B cell (primary cell): Measurements from ENCODE around the gene C1orf105. TPM values are rescaled to one million over a fixed set of nuclear protein-coding genes. Genes with fewer than 3 reads are reported as not detected.

ENCODE experiments used
- ATAC-seq: fragments of 200-7000 bp; cut with Tn5 transposase; one replicate; pipeline ENCODE4 v1.10.0; 2021; ENCODE audit warnings: low read depth, mild to moderate bottlenecking, moderate number of reproducible peaks, moderate library complexity
- CTCF ChIA-PET: fragments of 350-600 bp; sonication (Branson Sonifier 250); formaldehyde crosslinking; loops from one replicate; lab custom pipeline; 2021; ENCODE audit warnings: antibody characterized with exemption, inconsistent platforms; lab: Charles Lee
- POLR2A ChIA-PET: fragments of 350-600 bp; sonication (Branson Sonifier 250); formaldehyde crosslinking; loops from one replicate; lab custom pipeline; 2021; ENCODE audit warnings: antibody characterized with exemption; lab: Charles Lee
- DNase-seq: peaks from one replicate; pipeline ENCODE4 v3.0.0; 2013
- H2AFZ ChIP-seq: 2 replicates; pipeline ENCODE4 v1.6.1; 2012; ENCODE audit warnings: mild to moderate bottlenecking, low read depth, low read length; ENCODE audit not compliant: insufficient read depth, poor library complexity, severe bottlenecking
- H3K27ac ChIP-seq, 2 donors: 1 replicate in 1 of 2; 2 replicates in 1 of 2; pipeline ENCODE4 v1.5.1; 2012 to 2013; ENCODE audit warnings: low read length in 2 of 2, mild to moderate bottlenecking in 2 of 2, moderate library complexity in 1 of 2
- H3K27me3 ChIP-seq, 4 experiments: fragments of 200-600 bp in 1 of 4; sonication (generic) in 1 of 4; replicated peaks in 1 of 4; 1 replicate in 2 of 4; 2 replicates in 2 of 4; pipeline versions ENCODE4 v1.6.1 to v1.7.0; 2013 to 2016; ENCODE audit warnings: low read length in 3 of 4, mild to moderate bottlenecking in 2 of 4, mixed read lengths in 1 of 4, moderate library complexity in 1 of 4; ENCODE audit not compliant: insufficient read depth in 4 of 4, control insufficient read depth in 3 of 4; ENCODE audit errors: control extremely low read depth in 1 of 4
- H3K36me3 ChIP-seq, 2 experiments: replicated peaks in 1 of 2; 1 replicate in 1 of 2; 2 replicates in 1 of 2; pipeline versions ENCODE4 v1.6.1 to v1.7.1; 2013; ENCODE audit warnings: low read length in 1 of 2; ENCODE audit not compliant: insufficient read depth in 2 of 2, control insufficient read depth in 1 of 2; ENCODE audit errors: control extremely low read depth in 1 of 2, extremely low read depth in 1 of 2
- H3K4me1 ChIP-seq, 2 donors: fragments of 200-600 bp in 1 of 2; sonication (generic) in 1 of 2; 1 replicate in 1 of 2; 2 replicates in 1 of 2; pipeline versions ENCODE4 v1.5.1 to v1.6.1; 2013 to 2017; ENCODE audit warnings: low read length in 2 of 2; ENCODE audit not compliant: control insufficient read depth in 2 of 2, insufficient read depth in 2 of 2
- H3K4me2 ChIP-seq: replicated peaks from 2 replicates; pipeline ENCODE3; 2012; ENCODE audit warnings: mild to moderate bottlenecking, low read depth, low read length; ENCODE audit not compliant: poor library complexity, severe bottlenecking
- H3K4me3 ChIP-seq, 5 experiments: fragments of 200-600 bp in 1 of 5; sonication (generic) in 1 of 5; 1 replicate in 3 of 5; 2 replicates in 2 of 5; pipeline versions ENCODE4 v1.5.1 to v1.7.0; 2011 to 2016; ENCODE audit warnings: low read length in 4 of 5, mild to moderate bottlenecking in 4 of 5, low read depth in 2 of 5, control low read depth in 1 of 5, moderate library complexity in 1 of 5; ENCODE audit not compliant: insufficient read depth in 1 of 5; ENCODE audit errors: control extremely low read depth in 1 of 5, extremely low read depth in 1 of 5
- H3K79me2 ChIP-seq: fragments of 200-600 bp; sonication (generic); one replicate; pipeline ENCODE4 v1.6.0; 2016; ENCODE audit warnings: low read length; ENCODE audit not compliant: control insufficient read depth, insufficient read depth
- H3K9ac ChIP-seq: fragments of 200-600 bp; sonication (generic); 2 replicates; pipeline ENCODE4 v1.6.1; 2017; ENCODE audit warnings: mild to moderate bottlenecking, low read length, moderate library complexity
- H3K9me3 ChIP-seq, 3 donors: one replicate each; pipeline versions ENCODE4 v1.6.1 to v1.7.1; 2013; ENCODE audit warnings: low read length in 2 of 3; ENCODE audit not compliant: control insufficient read depth in 2 of 3, insufficient read depth in 1 of 3; ENCODE audit errors: control extremely low read depth in 1 of 3
- H4K20me1 ChIP-seq: 2 replicates; pipeline ENCODE4 v1.6.0; 2012; ENCODE audit warnings: mild to moderate bottlenecking, low read length; ENCODE audit not compliant: insufficient read depth, control insufficient read depth, poor library complexity, severe bottlenecking
- H3K27ac Mint-ChIP-seq: one replicate; pipeline ENCODE4 v1.8.0; 2021; ENCODE audit warnings: mixed read lengths
- H3K27me3 Mint-ChIP-seq: one replicate; pipeline ENCODE4 v1.8.0; 2021; ENCODE audit warnings: mixed read lengths
- H3K4me1 Mint-ChIP-seq: one replicate; pipeline ENCODE4 v1.8.0; 2021; ENCODE audit warnings: mixed read lengths
- H3K4me3 Mint-ChIP-seq: one replicate; pipeline ENCODE4 v1.8.0; 2021; ENCODE audit warnings: mixed read lengths
- H3K9me3 Mint-ChIP-seq: one replicate; pipeline ENCODE4 v1.8.0; 2022; ENCODE audit warnings: mixed read lengths; ENCODE audit not compliant: insufficient read depth
- CTCF ChIP-seq: fragments of 200-600 bp; IDR thresholded peaks from one replicate; pipeline ENCODE4 v1.8.0; 2022; ENCODE audit warnings: antibody characterized with exemption, mild to moderate bottlenecking
- EZH2 ChIP-seq: IDR thresholded peaks from 2 replicates; pipeline ENCODE4 v1.6.1; 2012; ENCODE audit warnings: borderline replicate concordance, low read depth, mild to moderate bottlenecking, moderate library complexity, low read length; ENCODE audit not compliant: insufficient read depth, poor library complexity, severe bottlenecking
- WGBS: methylation state at CpG from one replicate; pipeline ENCODE4 v1.1.5; 2013; ENCODE audit warnings: missing lambda C conversion rate; ENCODE audit not compliant: insufficient coverage; 5-methylcytosine and 5-hydroxymethylcytosine counted together
- intact Hi-C: fragments of 100-400 bp; cut with micrococcal nuclease; formaldehyde crosslinking; loops from one replicate; pipeline ENCODE4 v1.10.0; 2022
- polyA plus RNA-seq: library from polyadenylated mRNA; depleted of rRNA; stranded (reverse); fragments of >200 nt; gene quantifications from 2 replicates; pipeline ENCODE4 v1.2.3, GENCODE V29; 2012
- total RNA-seq, 2 donors: library from RNA; stranded (reverse); fragments of 120-200 nt in 1 of 2; gene quantifications; 1 replicate in 1 of 2; 2 replicates in 1 of 2; pipeline versions ENCODE4 v1.2.3 to v1.2.4, GENCODE V29; 2013 to 2022

Gene C1orf105
- total and polyA plus RNA-seq, 2 donors (not counting 1 experiment from before 2014, with no cell fraction given), result not detected

GRCh38 chr1:172486805-172487454 is 66.4 kb downstream of the C1orf105 start:
- no peak overlapping the region for H3K4me3 ChIP-seq
- no peaks in the 10 kb centered on the region for H3K9me3 ChIP-seq
- CTCF ChIA-PET, result no interaction called here
- H4K20me1 ChIP-seq, result no peaks in the 10 kb centered on the region
- ATAC-seq, result no peak
- H3K27ac ChIP-seq, result no peak overlapping the region
- H2AFZ ChIP-seq, result no peak overlapping the region
- POLR2A ChIA-PET, result no interaction called here
- DNase-seq, result no peak
- H3K79me2 ChIP-seq, result no peaks in the 10 kb centered on the region
- H3K4me2 ChIP-seq, result no peak overlapping the region
- H3K27ac Mint-ChIP-seq, result no peak overlapping the region
- no peak overlapping the region for H3K9ac ChIP-seq
- intact Hi-C loops, result no loop called here
- H3K4me3 Mint-ChIP-seq, result no peak overlapping the region
- H3K27me3 Mint-ChIP-seq, result peaks cover 42% of the 10 kb centered on the region
- no peaks in the 10 kb centered on the region for H3K4me1 ChIP-seq
- no peaks in the 10 kb centered on the region for H3K4me1 Mint-ChIP-seq
- H3K9me3 Mint-ChIP-seq, result no peaks in the 10 kb centered on the region
- TF ChIP-seq CTCF, result no peak
- H3K27me3 ChIP-seq, result peaks cover 0 to 4% (median 1%) of the 10 kb centered on the region in 4 experiments
- no peaks in the 10 kb centered on the region for H3K36me3 ChIP-seq
- no CpG with 5 or more reads among the region's 3 CpGs for whole genome bisulfite sequencing

- H3K79me2 ChIP-seq, result no peaks in the 10 kb centered on the region
- H3K9ac ChIP-seq, result no peak overlapping the region
- ChIA-PET CTCF (no interaction called here), POLR2A (no interaction called here)
- no peak overlapping the region for H3K27ac ChIP-seq
- H3K27ac Mint-ChIP-seq, result no peak overlapping the region
- no peaks in the 10 kb centered on the region for H3K9me3 Mint-ChIP-seq
- no peak for ATAC-seq
- no peaks in the 10 kb centered on the region for H3K36me3 ChIP-seq
- WGBS, result 34% methylated on average over 2 of the region's 4 CpGs
- DNase-seq, result no peak
- no peak for TF ChIP-seq CTCF
- TF ChIP-seq EZH2, result no peak
- no peak overlapping the region for H2AFZ ChIP-seq
- no peak overlapping the region for H3K4me3 ChIP-seq
- no peaks in the 10 kb centered on the region for H3K4me1 ChIP-seq
- H3K4me3 Mint-ChIP-seq, result no peak overlapping the region
- H3K4me2 ChIP-seq, result no peak overlapping the region
- intact Hi-C loops, result no loop called here
- no peaks in the 10 kb centered on the region for H4K20me1 ChIP-seq
- H3K9me3 ChIP-seq, result no peaks in the 10 kb centered on the region
- H3K27me3 Mint-ChIP-seq, result peaks cover 48% of the 10 kb centered on the region
- no peaks in the 10 kb centered on the region for H3K4me1 Mint-ChIP-seq
- peaks cover 0 to 4% (median 1%) of the 10 kb centered on the region in 4 experiments for H3K27me3 ChIP-seq
Observed at GRCh38 chr1:172487550-172487949, 67.1 kb downstream of the C1orf105 start.
